Endothelial cell of umbilical vein (primary cell): ENCODE measurements around the gene MCM3AP. TPM values are rescaled to one million over a fixed set of nuclear protein-coding genes. Genes with fewer than 3 reads are reported as not detected.

Experiments used
- BruUV-seq: library from RNA; stranded (reverse); fragments of 400-500 nt; replicated peaks from 2 replicates; lab custom pipeline; 2021; lab: Mats Ljungman, UMichigan
- CTCF ChIA-PET: fragments of 300-600, 350-600 bp; sonication (Branson Sonifier 250); formaldehyde crosslinking; loops from one replicate; lab custom pipeline; 2021; ENCODE audit warnings: antibody characterized with exemption, inconsistent platforms; lab: Charles Lee
- POLR2A ChIA-PET: fragments of 300-600, 350-600 bp; sonication (Branson Sonifier 250); formaldehyde crosslinking; loops from one replicate; lab custom pipeline; 2021; ENCODE audit warnings: antibody characterized with exemption, inconsistent platforms; lab: Charles Lee
- DNase-seq: peaks from one replicate; pipeline ENCODE4 v3.0.0-alpha.2; 2011; ENCODE audit warnings: low read depth, low spot score
- FAIRE-seq: peaks from 2 replicates; lab custom pipeline; 2011; peaks lifted over from hg19 to GRCh38; lab: Jason Lieb, UNC
- H2AFZ ChIP-seq: 2 replicates; pipeline ENCODE4 v1.6.0; 2012; ENCODE audit warnings: low read depth, low read length, control low read depth, inconsistent platforms
- H3K27ac ChIP-seq: 2 replicates; pipeline ENCODE4 v1.5.1; 2011; ENCODE audit warnings: low read depth, mild to moderate bottlenecking, control low read depth, low read length, moderate library complexity; ENCODE audit not compliant: insufficient read depth
- H3K27me3 ChIP-seq, 2 experiments: 2 replicates each; pipeline versions ENCODE4 v1.6.0 to v1.6.1; 2011; ENCODE audit warnings: low read length in 2 of 2, mixed read lengths in 1 of 2; ENCODE audit not compliant: control insufficient read depth in 2 of 2, insufficient read depth in 2 of 2
- H3K36me3 ChIP-seq, 2 experiments: 2 replicates in 1 of 2; 3 replicates in 1 of 2; pipeline ENCODE4 v1.5.1; 2011; ENCODE audit warnings: low read length in 2 of 2, mild to moderate bottlenecking in 1 of 2, moderate library complexity in 1 of 2; ENCODE audit not compliant: control insufficient read depth in 2 of 2, insufficient read depth in 2 of 2; ENCODE audit errors: extremely low read depth in 1 of 2
- H3K4me1 ChIP-seq: 3 replicates; pipeline ENCODE4 v1.5.1; 2011; ENCODE audit warnings: mild to moderate bottlenecking, low read length; ENCODE audit not compliant: control insufficient read depth, insufficient read depth; ENCODE audit errors: extremely low read depth
- H3K4me2 ChIP-seq: 2 replicates; pipeline ENCODE4 v1.6.1; 2011; ENCODE audit warnings: low read length, control low read depth, mixed read lengths; ENCODE audit not compliant: insufficient read depth
- H3K4me3 ChIP-seq, 3 experiments: fragments of 200-600 bp in 1 of 3; sonication (generic), shearing (Covaris generic) in 1 of 3; replicated peaks in 1 of 3; 2 replicates each; pipeline ENCODE4 v1.5.1; 2011 to 2016; ENCODE audit warnings: control low read depth in 3 of 3, low read length in 3 of 3, mild to moderate bottlenecking in 2 of 3, inconsistent platforms in 1 of 3, low read depth in 1 of 3, moderate library complexity in 1 of 3; ENCODE audit not compliant: insufficient read depth in 1 of 3
- H3K79me2 ChIP-seq: 2 replicates; pipeline ENCODE4 v1.6.0; 2012; ENCODE audit warnings: low read length, inconsistent platforms; ENCODE audit not compliant: control insufficient read depth, insufficient read depth
- H3K9ac ChIP-seq: replicated peaks from 2 replicates; pipeline ENCODE3; 2011; ENCODE audit warnings: low read length, control low read depth; ENCODE audit not compliant: insufficient read depth; ENCODE audit errors: extremely low read depth
- H3K9me1 ChIP-seq: replicated peaks from 3 replicates; pipeline ENCODE4 v1.6.0; 2011; ENCODE audit warnings: mild to moderate bottlenecking, low read length; ENCODE audit not compliant: control insufficient read depth, insufficient read depth; ENCODE audit errors: extremely low read depth
- H3K9me3 ChIP-seq: replicated peaks from 2 replicates; pipeline ENCODE4 v1.5.1; 2012; ENCODE audit warnings: low read length, inconsistent platforms; ENCODE audit not compliant: control insufficient read depth, insufficient read depth
- H4K20me1 ChIP-seq: replicated peaks from 2 replicates; pipeline ENCODE3; 2011; ENCODE audit warnings: mild to moderate bottlenecking, low read length; ENCODE audit not compliant: control insufficient read depth, insufficient read depth; ENCODE audit errors: extremely low read depth
- CTCF ChIP-seq, 2 donors: IDR thresholded peaks; 1 replicate in 1 of 2; 2 replicates in 1 of 2; pipeline ENCODE4 v1.5.1; 2011; ENCODE audit warnings: low read length in 2 of 2, mild to moderate bottlenecking in 2 of 2, moderate library complexity in 2 of 2, control low read depth in 1 of 2, inconsistent platforms in 1 of 2, low read depth in 1 of 2; ENCODE audit not compliant: insufficient read depth in 1 of 2; ENCODE audit errors: extremely low read depth in 1 of 2
- EZH2 ChIP-seq: IDR thresholded peaks from 2 replicates; pipeline ENCODE4 v1.6.1; 2012; ENCODE audit warnings: borderline replicate concordance, low read depth, mild to moderate bottlenecking, moderate library complexity, low read length, inconsistent platforms; ENCODE audit not compliant: severe bottlenecking
- FOS ChIP-seq: IDR thresholded peaks from 2 replicates; pipeline ENCODE4 v1.6.1; 2011; ENCODE audit warnings: mild to moderate bottlenecking, low read length, moderate library complexity, borderline replicate concordance; ENCODE audit not compliant: insufficient read depth
- GATA2 ChIP-seq: IDR thresholded peaks from 2 replicates; pipeline ENCODE4 v1.7.0; 2011; ENCODE audit warnings: low read depth, mild to moderate bottlenecking, moderate library complexity, mixed read lengths, low read length; ENCODE audit not compliant: insufficient read length, insufficient read depth
- JUN ChIP-seq: IDR thresholded peaks from 2 replicates; pipeline ENCODE4 v1.6.1; 2011; ENCODE audit warnings: borderline replicate concordance, low read depth; ENCODE audit not compliant: insufficient read length, insufficient read depth
- MAX ChIP-seq: IDR thresholded peaks from 2 replicates; pipeline ENCODE4 v1.6.1; 2011; ENCODE audit not compliant: insufficient read depth, insufficient read length
- MYC ChIP-seq: IDR thresholded peaks from one replicate; pipeline ENCODE4 v1.6.1; 2011; ENCODE audit warnings: mild to moderate bottlenecking, low read depth, low read length
- POLR2A ChIP-seq: IDR thresholded peaks from 2 replicates; pipeline ENCODE4 v1.6.1; 2012; ENCODE audit warnings: low read depth, mild to moderate bottlenecking, control low read depth, low read length
- POLR2AphosphoS5 ChIP-seq: IDR thresholded peaks from 2 replicates; pipeline ENCODE4 v1.6.1; 2012; ENCODE audit warnings: low read depth, mild to moderate bottlenecking, control low read depth, low read length, moderate library complexity; ENCODE audit not compliant: insufficient read depth
- dilution Hi-C: fragments of 300-500 bp; cut with MboI; formaldehyde crosslinking; loops from one replicate; pipeline ENCODE4 v1.15.0; 2019; ENCODE audit warnings: low sequenced_read_pairs; ENCODE audit not compliant: extremely low pct_ligation_motif_present
- intact Hi-C: fragments of 100-400 bp; cut with micrococcal nuclease; formaldehyde crosslinking; loops from one replicate; pipeline ENCODE4 v1.10.0; 2022
- polyA plus RNA-seq, 4 experiments: library from polyadenylated mRNA; depleted of rRNA in 3 of 4; stranded (reverse) in 3 of 4; unstranded in 1 of 4; fragments of >200 nt; gene quantifications; 2 replicates each; pipeline versions ENCODE4 v1.2.1 to v1.2.3, GENCODE V29; 2011 to 2012; ENCODE audit warnings: missing spikeins in 1 of 4
- total RNA-seq: library from RNA; stranded (reverse); gene quantifications from 2 replicates; pipeline ENCODE4 v1.2.3, GENCODE V29; 2021

MCM3AP gene
- total and polyA plus RNA-seq, 2 donors (not counting 3 experiments of a cell fraction or from before 2014, with no cell fraction given), result 37.9 to 115 TPM

DNA sequence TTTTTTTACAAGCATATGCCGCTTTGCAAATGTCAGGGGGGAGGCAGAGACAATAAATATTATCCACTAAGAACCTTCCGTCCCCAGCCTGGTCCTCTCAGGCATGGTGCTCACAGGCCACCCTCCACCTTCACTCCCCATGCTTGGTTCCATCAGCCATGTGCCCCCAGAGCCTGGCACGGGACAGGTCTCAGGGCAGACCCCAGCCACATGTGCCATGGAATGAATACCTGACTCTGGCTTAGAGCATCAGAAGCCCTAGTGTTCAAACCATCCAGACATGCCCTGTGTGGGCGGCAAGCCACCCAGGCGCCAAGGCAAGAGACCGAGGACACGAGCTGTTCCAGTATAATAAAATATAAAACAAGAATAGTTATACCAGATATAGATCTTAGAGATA is 62.2 kb downstream of the MCM3AP start:
- dilution Hi-C loops (no loop called here), intact Hi-C loops (no loop called here)
- Histone ChIP-seq H3K4me3 (no peak overlapping the region), H4K20me1 (no peaks in the 10 kb centered on the region), H2AFZ (no peak overlapping the region), H3K27me3 (no peaks in the 10 kb centered on the region), H3K9me3 (no peaks in the 10 kb centered on the region), H3K9me1 (no peaks in the 10 kb centered on the region), H3K4me2 (no peak overlapping the region), H3K9ac (no peak overlapping the region), H3K27ac (no peak overlapping the region), H3K79me2 (peaks cover 53% of the 10 kb centered on the region), H3K36me3 (peaks cover 6 to 10% of the 10 kb centered on the region in 2 experiments), H3K4me1 (peaks cover 15% of the 10 kb centered on the region)
- TF ChIP-seq JUN (no peak), MYC (no peak), MAX (no peak), GATA2 (no peak), EZH2 (no peak), CTCF (IDR thresholded peaks at IDR 0.05; ENCODE audit: extremely low read depth in 1 of 2, insufficient read depth in 1 of 2, low read depth in 1 of 2, low read length in 2 of 2) (no peak), FOS (no peak), POLR2AphosphoS5 (no peak), POLR2A (no peak)
- ChIA-PET CTCF (no interaction called here), POLR2A (no interaction called here)
- DNase-seq (no peak), FAIRE-seq (no peak)
- no TSS peak for BruUV-seq
